ENCODE data around the gene SLIT3.

SLIT3 gene

DNA sequence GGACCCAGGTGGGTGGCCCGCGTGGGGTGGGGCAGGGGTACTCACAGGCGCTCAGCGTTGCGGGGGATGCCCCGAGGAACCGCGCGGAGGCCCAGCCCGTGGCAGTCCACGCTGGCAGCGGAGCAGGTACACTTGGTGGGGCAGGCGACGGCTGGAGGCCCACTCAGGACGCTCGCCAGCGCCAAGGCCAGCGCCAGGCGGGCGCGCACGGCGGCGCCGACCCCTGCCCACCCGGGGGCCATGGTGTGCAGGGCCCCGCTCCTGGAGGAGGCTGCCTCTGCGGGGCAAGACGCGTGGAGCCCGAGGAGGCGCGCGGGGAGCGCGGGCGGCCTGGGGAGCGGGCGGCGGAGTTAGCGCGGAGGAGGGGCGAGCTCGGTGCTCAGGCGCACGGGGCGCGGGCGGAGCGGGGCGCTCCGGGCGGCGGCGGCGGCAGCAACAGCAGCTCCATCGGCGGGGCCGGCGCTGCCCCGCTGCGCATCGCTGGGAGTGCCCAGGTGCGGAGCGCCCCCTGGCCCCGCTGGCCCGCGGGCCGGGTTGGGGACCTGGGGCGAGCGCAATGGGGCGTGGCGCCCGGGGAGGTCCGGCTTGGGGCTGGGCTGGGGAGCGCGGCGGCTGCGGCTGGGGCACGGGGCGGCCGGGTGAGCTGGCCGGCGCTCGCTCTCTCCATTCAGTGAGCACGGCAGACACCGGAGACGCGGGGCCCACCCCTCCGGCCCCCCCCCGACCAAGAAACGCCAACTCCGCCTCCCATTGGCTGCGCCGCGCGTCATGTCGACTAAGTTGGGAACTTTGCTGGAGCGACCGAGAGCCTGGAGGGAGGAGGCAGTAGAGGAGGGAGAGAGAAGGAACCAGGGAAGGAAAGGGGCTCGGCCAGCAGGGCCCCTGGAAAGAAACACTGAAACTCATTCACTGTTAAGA, at the start of gene SLIT3:
SLIT3 (minus strand) TSS at position 672 of the 918 bp plus-strand sequence; CDS start at position 242, 430 bp downstream.
- no peak for DNase-seq (ENCODE audit: low read depth in 1 of 2, low spot score in 1 of 2)

- DNase-seq (ENCODE audit: low read depth in 1 of 2, low spot score in 1 of 2) = no peak
Measured at GRCh38 chr5:169350016-169350415, 49.1 kb upstream of the SLIT3 start.

- no peak for DNase-seq (ENCODE audit: low read depth in 1 of 2, low spot score in 1 of 2)
Measured at GRCh38 chr5:169347786-169348185, 46.8 kb upstream of the SLIT3 start.

DNA sequence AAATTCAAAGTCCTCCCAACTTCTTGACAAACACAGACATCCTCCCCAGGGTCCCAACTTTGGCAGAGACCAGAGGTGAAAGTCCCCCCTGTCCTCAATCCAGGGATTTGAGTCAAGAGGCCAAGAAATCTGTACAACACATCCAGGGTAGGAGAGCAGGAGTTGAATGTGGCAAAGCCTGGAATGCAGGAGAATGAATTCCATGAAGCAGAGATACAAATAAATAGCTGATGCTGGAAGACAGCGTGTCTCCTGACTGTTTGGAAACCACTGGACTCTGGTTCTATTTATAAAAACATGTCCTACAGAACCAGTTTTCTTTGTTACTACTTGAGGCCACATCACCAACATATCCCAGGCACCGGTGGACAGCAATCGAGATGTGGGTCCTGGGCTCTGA, 43.7 kb upstream of the SLIT3 start:
- no peak for DNase-seq (ENCODE audit: low read depth in 1 of 2, low spot score in 1 of 2)

DNA sequence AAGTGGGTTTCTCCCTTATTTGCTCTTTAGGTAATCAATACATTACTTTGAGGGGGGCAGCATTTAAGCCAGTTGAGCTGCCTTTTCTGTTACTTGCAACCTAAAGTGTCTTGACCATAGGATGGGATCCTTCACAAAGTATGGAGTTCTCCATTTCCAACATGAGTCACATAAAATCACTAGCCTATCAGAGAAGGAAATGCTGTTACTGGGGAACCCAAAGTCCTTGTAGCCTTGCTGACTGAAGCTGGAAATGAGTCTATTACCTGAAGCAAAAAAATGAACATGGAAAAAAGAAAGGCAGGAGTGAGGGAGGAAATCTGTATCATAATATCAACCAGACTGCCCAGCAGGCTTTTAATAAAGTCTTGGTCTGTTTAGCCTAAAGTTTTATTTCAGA, 42.8 kb upstream of the SLIT3 start:
- DNase-seq (ENCODE audit: low read depth in 1 of 2, low spot score in 1 of 2) = no peak

- no peak for DNase-seq (ENCODE audit: low read depth in 1 of 2, low spot score in 1 of 2)
Measured at GRCh38 chr5:169341556-169341955, 40.6 kb upstream of the SLIT3 start.

DNA sequence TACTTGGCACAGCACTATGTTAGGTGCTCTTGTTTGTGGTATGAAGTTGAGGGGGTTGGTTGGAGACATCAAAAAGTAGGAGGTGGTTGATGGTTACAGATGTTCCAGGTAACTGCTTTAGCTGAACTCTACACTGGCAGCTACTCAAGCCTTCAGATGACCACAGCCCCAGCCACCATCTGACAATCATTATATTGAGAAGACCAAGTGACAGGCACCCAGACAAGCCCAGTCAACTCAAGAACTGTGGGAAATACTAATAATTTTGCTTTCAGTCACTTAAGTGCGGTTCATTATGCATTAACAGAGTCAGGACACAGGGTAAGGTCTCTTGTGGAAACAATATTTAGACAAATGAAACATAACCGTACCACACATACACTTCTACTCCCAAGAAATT, 38.9 kb upstream of the SLIT3 start:
- no peak for DNase-seq (ENCODE audit: low read depth in 1 of 2, low spot score in 1 of 2)

DNA sequence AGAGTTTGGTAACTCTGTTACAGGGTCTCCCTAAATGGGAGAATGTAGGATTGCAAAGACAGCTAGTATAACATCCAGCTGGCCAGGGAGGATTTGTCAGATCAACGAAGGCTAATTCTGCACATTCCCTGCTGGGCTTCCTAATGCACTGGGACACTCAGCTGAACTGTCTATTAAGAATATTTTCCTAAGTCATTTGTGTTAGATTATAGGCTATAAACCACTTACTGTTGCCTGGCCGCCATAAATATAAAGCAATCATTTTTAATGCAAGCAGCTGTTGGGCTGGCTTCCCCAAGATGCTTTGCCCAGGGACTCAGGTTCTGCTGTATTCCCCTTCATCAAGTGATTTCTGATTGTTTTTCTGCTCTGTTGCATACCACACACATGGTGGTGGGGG, 35.3 kb upstream of the SLIT3 start:
- DNase-seq (ENCODE audit: low read depth in 1 of 2, low spot score in 1 of 2) = no peak

DNA sequence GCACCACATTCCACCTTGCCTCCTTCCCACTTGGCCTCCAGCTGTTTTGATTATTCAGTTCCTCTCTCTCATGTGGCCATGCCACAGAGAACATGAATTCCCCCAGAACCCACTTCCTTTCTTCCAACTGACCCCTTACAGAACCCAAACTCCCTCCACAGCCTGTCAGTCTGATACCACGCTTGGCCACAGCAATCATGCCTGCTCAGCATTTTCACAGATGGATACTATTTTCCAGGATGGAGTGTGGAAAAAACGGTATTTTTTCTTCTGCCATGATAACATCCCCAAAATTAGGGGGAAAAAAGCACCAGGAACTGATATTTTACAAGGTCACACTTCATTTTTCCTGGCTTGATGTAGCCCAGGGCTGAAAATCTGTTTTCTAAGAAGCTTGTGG, 34.9 kb upstream of the SLIT3 start:
- DNase-seq (ENCODE audit: low read depth in 1 of 2, low spot score in 1 of 2) = no peak

DNA sequence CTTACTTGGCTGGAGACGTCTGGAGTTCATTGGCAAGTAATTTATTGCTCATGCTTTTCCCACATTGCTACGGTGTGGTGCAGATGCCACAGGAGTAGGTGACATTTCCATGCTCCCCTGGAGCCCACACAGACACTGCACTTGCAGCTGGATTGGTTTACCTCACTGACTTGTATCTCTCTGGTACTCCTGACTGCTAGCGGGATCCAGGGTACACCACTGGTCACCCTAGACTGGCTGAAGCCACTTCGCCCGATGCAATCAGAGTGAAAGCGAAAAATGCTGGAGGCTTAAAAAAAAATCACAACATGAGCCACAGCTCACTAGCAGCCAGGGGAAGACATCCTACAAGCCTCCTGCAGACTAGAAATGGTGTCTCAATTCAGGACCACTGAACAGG, 32.6 kb upstream of the SLIT3 start:
- no peak for DNase-seq (ENCODE audit: low read depth in 1 of 2, low spot score in 1 of 2)

GRCh38 chr5:169331292-169331852, 30.4 kb upstream of the SLIT3 start:
- no peak for DNase-seq (ENCODE audit: low read depth in 1 of 2, low spot score in 1 of 2)

- DNase-seq (ENCODE audit: low read depth in 1 of 2, low spot score in 1 of 2) = no peak
Measured at GRCh38 chr5:169328401-169328800, 27.5 kb upstream of the SLIT3 start.

- no peak for DNase-seq (ENCODE audit: low read depth in 1 of 2, low spot score in 1 of 2)
Measured at GRCh38 chr5:169325273-169325672, 24.3 kb upstream of the SLIT3 start.

DNA sequence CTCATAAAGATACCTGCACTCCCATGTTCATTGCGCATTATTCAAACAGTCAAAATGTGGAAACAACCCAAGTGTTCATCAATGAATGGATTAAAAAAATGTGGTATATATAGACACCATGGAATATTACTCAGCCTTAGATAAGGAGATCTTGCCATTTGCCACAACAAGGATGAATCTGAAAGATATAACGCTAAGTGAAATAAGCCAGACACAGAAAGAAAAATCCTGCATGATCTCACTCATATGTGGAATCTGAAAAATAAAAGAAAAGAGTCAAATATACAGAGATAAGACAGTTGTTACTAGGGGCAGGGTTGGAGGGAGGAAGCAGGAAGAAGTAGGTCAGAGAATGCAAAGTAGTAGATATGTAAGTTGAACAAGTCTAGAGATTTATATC, 17.6 kb upstream of the SLIT3 start:
- DNase-seq (ENCODE audit: low read depth in 1 of 2, low spot score in 1 of 2) = no peak

- DNase-seq (ENCODE audit: low read depth in 1 of 2, low spot score in 1 of 2) = no peak
Measured at GRCh38 chr5:169307646-169308045, 6.7 kb upstream of the SLIT3 start.

DNA sequence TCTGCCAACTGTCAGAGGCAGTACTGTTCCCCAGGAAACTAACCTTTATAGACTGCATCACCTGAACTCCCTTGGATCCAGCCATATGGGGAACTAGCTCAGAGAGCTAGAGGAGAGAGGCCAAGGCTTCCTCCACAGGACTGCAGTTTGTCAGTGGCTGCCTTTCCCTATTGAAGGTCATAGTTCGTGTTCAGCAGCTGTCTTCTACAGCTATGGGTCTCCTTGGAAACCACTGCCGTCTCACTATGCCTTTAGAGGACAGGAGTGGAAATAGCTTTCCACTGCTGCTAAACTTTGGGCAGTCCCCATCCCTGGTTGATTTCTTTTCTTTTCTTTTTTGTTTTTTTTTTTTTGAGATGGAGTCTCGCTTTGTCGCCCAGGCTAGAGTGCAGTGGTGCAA, 4.4 kb upstream of the SLIT3 start:
- DNase-seq (ENCODE audit: low read depth in 1 of 2, low spot score in 1 of 2) = no peak

DNA sequence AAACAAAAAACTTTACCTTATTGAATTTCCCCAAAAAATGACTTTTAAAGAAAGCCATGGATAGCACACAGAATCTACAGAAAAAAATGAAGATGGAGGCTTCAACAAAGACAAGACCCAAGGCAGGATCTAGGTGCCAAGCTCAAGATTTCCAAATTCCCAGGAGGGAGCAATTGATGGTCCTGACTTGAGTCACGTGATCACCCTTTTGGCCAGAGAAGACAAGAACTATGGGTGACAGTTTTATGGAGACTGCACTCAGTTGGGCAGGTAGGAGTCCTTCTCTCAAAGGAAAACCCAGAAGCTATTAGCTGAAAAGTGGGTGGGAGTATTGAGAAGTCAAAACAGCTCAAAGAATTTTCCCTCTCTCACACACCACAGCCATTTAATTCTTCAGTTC, 3.2 kb upstream of the SLIT3 start:
- no peak for DNase-seq (ENCODE audit: low read depth in 1 of 2, low spot score in 1 of 2)

- no peak for DNase-seq (ENCODE audit: low read depth in 1 of 2, low spot score in 1 of 2)
Measured at GRCh38 chr5:169303119-169303515, 2.2 kb upstream of the SLIT3 start.

DNA sequence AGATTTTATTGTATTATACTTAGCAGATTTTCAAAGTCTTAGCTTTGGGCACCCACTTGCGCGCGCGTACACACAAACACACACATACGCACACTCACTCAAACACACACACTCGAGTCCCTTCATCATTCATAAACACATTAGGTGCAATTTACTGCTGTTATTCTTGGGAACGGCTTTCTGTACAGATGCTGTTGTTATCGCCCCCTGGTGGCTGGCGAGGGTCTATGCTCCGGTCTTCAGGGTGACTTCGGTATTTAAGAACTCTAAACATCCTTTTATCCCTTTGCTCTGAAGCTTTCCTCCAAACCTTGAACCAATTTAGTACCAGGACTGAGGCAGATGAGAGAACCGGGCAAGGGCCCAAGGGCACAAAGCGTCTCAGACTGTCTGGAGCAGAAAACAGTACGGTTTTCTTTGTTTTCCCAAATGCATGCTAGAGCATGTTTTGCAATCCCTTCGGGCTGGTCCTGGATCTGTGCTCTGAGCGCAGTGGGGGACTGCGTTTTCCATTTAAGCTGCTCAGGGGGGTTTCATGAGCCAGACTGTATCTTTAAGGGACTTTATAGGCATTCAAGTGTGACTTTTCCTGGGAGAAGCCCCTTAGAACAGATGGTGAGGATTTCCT, 1.7 kb upstream of the SLIT3 start:
- peak in 1 of 2 donors; percentile 13 for DNase-seq (ENCODE audit: low read depth in 1 of 2, low spot score in 1 of 2)

GRCh38 chr5:169301986-169302385, 1.0 kb upstream of the SLIT3 start:
- no peak for DNase-seq (ENCODE audit: low read depth in 1 of 2, low spot score in 1 of 2)

- DNase-seq (ENCODE audit: low read depth in 1 of 2, low spot score in 1 of 2) = no peak
Measured at GRCh38 chr5:169301386-169301934, 521 bp upstream of the SLIT3 start.

Data from stimulated activated CD4-positive, alpha-beta T cell treated with anti-CD3 and anti-CD28 coated beads, Interleukin-15, amount 100 ng/mL, for 1 hour (primary cell).